ENCODE data around the gene THAP10. TPM values are rescaled to one million over a fixed set of nuclear protein-coding genes. Genes with fewer than 3 reads are reported as not detected.

Gene THAP10
- total RNA-seq, 1 experiment from 2014 or later = 6.6 TPM

DNA sequence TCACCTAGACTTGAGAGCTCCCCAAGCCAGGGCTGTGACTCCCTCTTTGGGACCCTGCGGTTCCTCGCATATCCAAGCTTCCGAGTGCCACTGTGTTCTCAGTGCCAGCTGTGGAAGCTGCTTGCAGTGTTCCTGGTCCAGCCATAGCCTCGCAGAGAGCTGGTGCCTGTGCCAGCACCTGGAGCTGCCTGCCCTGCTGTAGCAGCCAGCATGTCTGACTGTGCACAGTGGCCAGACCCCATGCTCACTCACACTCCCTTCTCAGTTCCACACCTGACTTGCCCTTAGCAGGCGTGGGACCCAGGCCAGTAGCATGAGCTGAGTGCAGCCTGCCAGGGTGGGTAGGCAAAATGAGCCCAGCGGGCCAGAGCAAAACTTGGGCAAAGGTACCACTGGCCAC, 25.7 kb upstream of the THAP10 start:
- no peak for DNase-seq (ENCODE audit: low spot score)

DNA sequence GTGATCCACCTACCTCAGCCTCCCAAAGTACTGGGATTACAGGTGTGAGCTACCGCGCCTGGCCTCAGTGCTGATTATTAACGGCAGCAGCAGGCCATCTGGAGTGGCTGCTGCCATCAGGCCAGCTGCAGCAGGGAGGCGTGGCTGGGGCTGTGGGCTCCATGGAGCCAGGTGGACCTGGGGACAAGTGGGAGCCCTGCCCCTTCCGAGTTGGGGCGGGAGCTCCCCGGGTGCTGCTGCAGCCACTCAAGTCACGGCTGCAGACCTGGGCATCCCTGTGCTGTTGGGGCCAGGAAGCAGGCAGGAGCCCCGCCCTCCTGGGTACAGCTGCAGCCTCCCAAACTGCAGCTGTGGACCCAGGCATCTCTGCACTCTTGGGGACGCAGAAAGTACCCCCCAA, 24.3 kb upstream of the THAP10 start:
- no peak for TF ChIP-seq EZH2 (IDR thresholded peaks at IDR 0.05; ENCODE audit: borderline replicate concordance, low read depth, low read length, poor library complexity, severe bottlenecking)
- TF ChIP-seq, protein P1, sequence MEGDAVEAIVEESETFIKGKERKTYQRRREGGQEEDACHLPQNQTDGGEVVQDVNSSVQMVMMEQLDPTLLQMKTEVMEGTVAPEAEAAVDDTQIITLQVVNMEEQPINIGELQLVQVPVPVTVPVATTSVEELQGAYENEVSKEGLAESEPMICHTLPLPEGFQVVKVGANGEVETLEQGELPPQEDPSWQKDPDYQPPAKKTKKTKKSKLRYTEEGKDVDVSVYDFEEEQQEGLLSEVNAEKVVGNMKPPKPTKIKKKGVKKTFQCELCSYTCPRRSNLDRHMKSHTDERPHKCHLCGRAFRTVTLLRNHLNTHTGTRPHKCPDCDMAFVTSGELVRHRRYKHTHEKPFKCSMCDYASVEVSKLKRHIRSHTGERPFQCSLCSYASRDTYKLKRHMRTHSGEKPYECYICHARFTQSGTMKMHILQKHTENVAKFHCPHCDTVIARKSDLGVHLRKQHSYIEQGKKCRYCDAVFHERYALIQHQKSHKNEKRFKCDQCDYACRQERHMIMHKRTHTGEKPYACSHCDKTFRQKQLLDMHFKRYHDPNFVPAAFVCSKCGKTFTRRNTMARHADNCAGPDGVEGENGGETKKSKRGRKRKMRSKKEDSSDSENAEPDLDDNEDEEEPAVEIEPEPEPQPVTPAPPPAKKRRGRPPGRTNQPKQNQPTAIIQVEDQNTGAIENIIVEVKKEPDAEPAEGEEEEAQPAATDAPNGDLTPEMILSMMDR (conservative IDR thresholded peaks at IDR 0.05; ENCODE audit: low read depth, low read length) = no peak
- POLR2A ChIA-PET (ENCODE audit: low non-redundant PET) = no interaction called here
- no peak for DNase-seq (ENCODE audit: low spot score)
- no TSS peak for BruUV-seq (replicated peaks)
- CTCF ChIA-PET = no interaction called here
- Histone ChIP-seq H3K9me3 (ENCODE audit: low read depth, low read length, poor library complexity, severe bottlenecking) (no peaks in the 10 kb centered on the region), H3K4me1 (ENCODE audit: insufficient read depth, low read length, poor library complexity, severe bottlenecking) (no peaks in the 10 kb centered on the region), H3K27me3 (replicated peaks; ENCODE audit: insufficient read depth, low read depth, low read length, poor library complexity) (no peaks in the 10 kb centered on the region), H3K4me3 (ENCODE audit: low read depth, low read length, poor library complexity, severe bottlenecking) (no peak overlapping the region), H3K27ac (ENCODE audit: low read depth, low read length, poor library complexity, severe bottlenecking) (no peak overlapping the region), H3K36me3 (ENCODE audit: insufficient read depth, low read length, poor library complexity, severe bottlenecking) (no peaks in the 10 kb centered on the region)
- intact Hi-C loops (cut with micrococcal nuclease; ENCODE audit: unreplicated experiment) = no loop called here

More for the DNA sequence above, 25.7 kb upstream of the THAP10 start:
- intact Hi-C loops (cut with micrococcal nuclease; ENCODE audit: unreplicated experiment) = no loop called here
- ChIA-PET POLR2A (ENCODE audit: low non-redundant PET) (no interaction called here), CTCF (no interaction called here)
- Histone ChIP-seq H3K27ac (ENCODE audit: low read depth, low read length, poor library complexity, severe bottlenecking) (no peak overlapping the region), H3K9me3 (ENCODE audit: low read depth, low read length, poor library complexity, severe bottlenecking) (no peaks in the 10 kb centered on the region), H3K36me3 (ENCODE audit: insufficient read depth, low read length, poor library complexity, severe bottlenecking) (no peaks in the 10 kb centered on the region), H3K4me1 (ENCODE audit: insufficient read depth, low read length, poor library complexity, severe bottlenecking) (no peaks in the 10 kb centered on the region), H3K4me3 (ENCODE audit: low read depth, low read length, poor library complexity, severe bottlenecking) (no peak overlapping the region), H3K27me3 (replicated peaks; ENCODE audit: insufficient read depth, low read depth, low read length, poor library complexity) (no peaks in the 10 kb centered on the region)
- BruUV-seq (replicated peaks) = no TSS peak
- no peak for TF ChIP-seq EZH2 (IDR thresholded peaks at IDR 0.05; ENCODE audit: borderline replicate concordance, low read depth, low read length, poor library complexity, severe bottlenecking)
- TF ChIP-seq, protein P1 (conservative IDR thresholded peaks at IDR 0.05; ENCODE audit: low read depth, low read length) = no peak

DNA sequence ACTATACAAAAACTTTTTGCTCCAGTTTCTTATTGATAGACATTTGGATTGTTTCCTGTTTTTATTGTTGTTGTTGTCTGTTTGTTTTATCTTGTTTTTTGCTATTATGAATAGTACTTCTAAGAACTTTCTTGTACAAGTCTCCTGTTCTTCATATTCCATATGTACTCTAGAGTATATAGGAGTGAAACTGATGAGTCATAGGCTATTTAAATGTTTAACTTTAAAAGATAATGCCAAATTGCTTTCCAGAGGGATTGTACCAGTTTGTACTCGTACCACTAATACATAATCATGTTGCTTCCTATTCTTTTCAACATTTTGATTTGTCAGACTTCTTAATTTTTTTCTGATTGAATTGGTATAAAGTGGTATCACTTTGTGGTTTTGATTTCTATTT, 20.0 kb upstream of the THAP10 start:
- no peak overlapping the region for H3K4me3 ChIP-seq (ENCODE audit: low read depth, low read length, poor library complexity, severe bottlenecking)
- no TSS peak for BruUV-seq (replicated peaks)

More for the DNA sequence above, 20.0 kb upstream of the THAP10 start:
- TF ChIP-seq, protein P1 (conservative IDR thresholded peaks at IDR 0.05; ENCODE audit: low read depth, low read length) = no peak
- TF ChIP-seq EZH2 (IDR thresholded peaks at IDR 0.05; ENCODE audit: borderline replicate concordance, low read depth, low read length, poor library complexity, severe bottlenecking) = no peak
- Histone ChIP-seq H3K9me3 (ENCODE audit: low read depth, low read length, poor library complexity, severe bottlenecking) (peaks cover 12% of the 10 kb centered on the region), H3K4me1 (ENCODE audit: insufficient read depth, low read length, poor library complexity, severe bottlenecking) (no peaks in the 10 kb centered on the region), H3K36me3 (ENCODE audit: insufficient read depth, low read length, poor library complexity, severe bottlenecking) (peaks cover 6% of the 10 kb centered on the region), H3K27me3 (replicated peaks; ENCODE audit: insufficient read depth, low read depth, low read length, poor library complexity) (no peaks in the 10 kb centered on the region), H3K27ac (ENCODE audit: low read depth, low read length, poor library complexity, severe bottlenecking) (no peak overlapping the region)
- CTCF ChIA-PET = no interaction called here
- DNase-seq (ENCODE audit: low spot score) = no peak
- intact Hi-C loops (cut with micrococcal nuclease; ENCODE audit: unreplicated experiment) = no loop called here
- POLR2A ChIA-PET (ENCODE audit: low non-redundant PET) = no interaction called here

Measured in A673 (cell line).